ENCODE results near the gene VAT1.

DNA sequence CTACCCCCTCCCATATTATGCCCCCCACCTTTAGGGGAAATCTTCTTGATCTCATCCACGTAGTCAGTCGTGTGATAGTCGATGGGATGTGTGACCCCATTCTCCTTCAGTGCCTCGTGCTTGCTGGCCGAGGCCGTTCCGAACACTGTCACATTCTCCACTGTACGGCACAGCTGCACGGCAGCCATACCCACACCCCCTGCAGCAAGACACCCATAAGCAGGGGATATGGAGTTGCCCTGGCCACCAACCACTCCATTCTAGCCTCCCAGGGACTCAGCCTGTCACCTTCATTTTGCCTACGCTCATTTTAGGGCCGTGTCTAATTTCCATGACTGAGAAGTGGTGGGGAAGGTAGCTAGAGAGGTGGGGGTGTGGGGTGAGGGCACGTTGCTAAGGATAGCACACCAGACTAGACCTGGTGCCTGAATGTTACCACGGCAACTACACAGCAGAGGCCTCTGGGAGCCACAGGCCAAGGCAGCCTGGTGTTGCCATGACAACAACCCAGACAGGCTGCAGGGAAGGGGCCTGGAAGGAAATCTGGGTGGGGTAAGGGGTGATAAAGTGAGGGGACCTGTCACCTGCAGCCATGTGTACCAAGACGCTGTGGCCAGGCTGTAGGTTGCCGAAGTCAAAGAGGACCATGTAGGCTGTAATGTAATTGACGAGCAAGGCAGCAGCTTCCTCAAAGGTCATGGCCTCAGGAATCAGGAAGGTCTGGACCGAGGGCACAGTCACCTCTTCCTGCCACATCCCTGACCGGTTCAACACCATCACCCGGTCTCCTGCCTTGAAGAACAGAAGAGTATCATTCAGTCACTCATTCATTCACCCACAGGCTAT, 4.0 kb downstream of the VAT1 start:
- TF ChIP-seq CTCF (conservative IDR thresholded peaks at IDR 0.05 in 1 of 2, IDR thresholded peaks at IDR 0.05 in 1 of 2; ENCODE audit: extremely low read depth in 1 of 2, insufficient read depth in 1 of 2, low read depth in 1 of 2, low read length in 2 of 2) (no peak), EZH2 (IDR thresholded peaks at IDR 0.05; ENCODE audit: borderline replicate concordance, low read length) (no peak)
